ENCODE measurements around the gene RAP2A.

Gene RAP2A

DNA sequence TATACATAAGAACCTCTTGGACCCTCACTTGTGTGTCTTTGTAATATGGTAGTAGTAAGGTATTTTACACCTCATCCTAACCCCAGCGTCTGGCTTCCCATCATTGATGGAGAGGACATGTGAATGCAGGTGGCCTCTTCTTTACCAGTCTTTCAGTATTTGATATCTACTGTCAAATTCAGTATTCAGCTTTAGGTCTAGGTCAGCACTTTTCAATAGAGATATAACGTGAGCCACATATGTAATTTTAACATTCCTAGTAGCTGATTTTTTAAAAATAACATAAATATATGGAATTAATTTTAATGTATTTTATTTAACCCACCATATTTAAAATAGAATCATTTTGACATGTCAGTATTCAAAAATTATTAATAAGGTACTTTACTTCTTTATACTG, 2.9 kb downstream of the RAP2A start:
- no peaks in the 10 kb centered on the region for H4K20me1 ChIP-seq (ENCODE audit: insufficient read depth, low read length)
- H3K79me2 ChIP-seq (ENCODE audit: insufficient read depth, low read length) = peaks cover 27% of the 10 kb centered on the region
- no peaks in the 10 kb centered on the region for H3F3A ChIP-seq (ENCODE audit: insufficient read depth, low read length)
- peaks cover 1% of the 10 kb centered on the region; the same call in 1 of the 2 replicates for H3K9me3 ChIP-seq (ENCODE audit: low read length)
- no peaks in the 10 kb centered on the region for H3K27me3 ChIP-seq (ENCODE audit: insufficient read depth, low read length)
- H3K36me3 ChIP-seq (ENCODE audit: insufficient read depth, low read length) = peaks cover 18% of the 10 kb centered on the region; the same call in 1 of the 2 replicates
- TF ChIP-seq EZH2 (IDR thresholded peaks at IDR 0.05; ENCODE audit: borderline replicate concordance, low read length) = no peak
- TF ChIP-seq, protein P1, sequence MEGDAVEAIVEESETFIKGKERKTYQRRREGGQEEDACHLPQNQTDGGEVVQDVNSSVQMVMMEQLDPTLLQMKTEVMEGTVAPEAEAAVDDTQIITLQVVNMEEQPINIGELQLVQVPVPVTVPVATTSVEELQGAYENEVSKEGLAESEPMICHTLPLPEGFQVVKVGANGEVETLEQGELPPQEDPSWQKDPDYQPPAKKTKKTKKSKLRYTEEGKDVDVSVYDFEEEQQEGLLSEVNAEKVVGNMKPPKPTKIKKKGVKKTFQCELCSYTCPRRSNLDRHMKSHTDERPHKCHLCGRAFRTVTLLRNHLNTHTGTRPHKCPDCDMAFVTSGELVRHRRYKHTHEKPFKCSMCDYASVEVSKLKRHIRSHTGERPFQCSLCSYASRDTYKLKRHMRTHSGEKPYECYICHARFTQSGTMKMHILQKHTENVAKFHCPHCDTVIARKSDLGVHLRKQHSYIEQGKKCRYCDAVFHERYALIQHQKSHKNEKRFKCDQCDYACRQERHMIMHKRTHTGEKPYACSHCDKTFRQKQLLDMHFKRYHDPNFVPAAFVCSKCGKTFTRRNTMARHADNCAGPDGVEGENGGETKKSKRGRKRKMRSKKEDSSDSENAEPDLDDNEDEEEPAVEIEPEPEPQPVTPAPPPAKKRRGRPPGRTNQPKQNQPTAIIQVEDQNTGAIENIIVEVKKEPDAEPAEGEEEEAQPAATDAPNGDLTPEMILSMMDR (IDR thresholded peaks at IDR 0.05; ENCODE audit: low read length) = no peak
- peak overlapping the region; percentile 74 for H3K4me3 ChIP-seq (ENCODE audit: low read depth, low read length, poor library complexity, severe bottlenecking)
- no peak overlapping the region for H3K9ac ChIP-seq (ENCODE audit: low read length)
- H3K9me2 ChIP-seq (ENCODE audit: low read depth, low read length) = no peaks in the 10 kb centered on the region
- H3K27ac ChIP-seq (ENCODE audit: low read depth, low read length, poor library complexity, severe bottlenecking) = no peak overlapping the region
- H3K4me1 ChIP-seq (ENCODE audit: insufficient read depth, low read length, severe bottlenecking) = peaks cover 28% of the 10 kb centered on the region
- H2AFZ ChIP-seq (ENCODE audit: low read length) = no peak overlapping the region
- H3K4me2 ChIP-seq (ENCODE audit: low read length) = peak overlapping the region; percentile 18; the same call in 1 of the 2 replicates

DNA sequence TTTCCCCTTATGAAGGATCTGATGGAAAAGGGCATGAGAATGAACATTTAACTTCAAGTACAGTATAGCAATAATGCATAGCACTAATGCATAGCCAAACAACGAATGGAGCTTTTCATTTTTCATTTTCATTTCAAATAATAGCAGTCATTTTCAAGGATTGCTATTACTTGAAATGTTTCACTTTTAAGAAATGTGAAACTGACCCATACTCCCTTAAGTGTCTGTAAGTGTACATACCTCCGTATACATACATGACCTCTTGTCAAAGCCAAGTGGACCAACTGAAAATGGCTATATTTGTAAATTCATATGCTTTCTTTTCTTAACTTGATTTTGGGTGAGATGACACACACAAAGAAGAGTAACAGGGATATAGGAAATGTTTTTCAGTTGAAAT, 3.8 kb downstream of the RAP2A start:
- no peaks in the 10 kb centered on the region for H3F3A ChIP-seq (ENCODE audit: insufficient read depth, low read length)
- no peaks in the 10 kb centered on the region for H3K9me2 ChIP-seq (ENCODE audit: low read depth, low read length)
- H3K9me3 ChIP-seq (ENCODE audit: low read length) = no peaks in the 10 kb centered on the region
- TF ChIP-seq EZH2 (IDR thresholded peaks at IDR 0.05; ENCODE audit: borderline replicate concordance, low read length) = no peak
- TF ChIP-seq, protein P1 (IDR thresholded peaks at IDR 0.05; ENCODE audit: low read length) = no peak
- H3K4me2 ChIP-seq (ENCODE audit: low read length) = no peak overlapping the region
- H2AFZ ChIP-seq (ENCODE audit: low read length) = no peak overlapping the region
- H3K36me3 ChIP-seq (ENCODE audit: insufficient read depth, low read length) = peaks cover 18% of the 10 kb centered on the region; the same call in 1 of the 2 replicates
- no peak overlapping the region for H3K27ac ChIP-seq (ENCODE audit: low read depth, low read length, poor library complexity, severe bottlenecking)
- H4K20me1 ChIP-seq (ENCODE audit: insufficient read depth, low read length) = no peaks in the 10 kb centered on the region
- peaks cover 27% of the 10 kb centered on the region for H3K79me2 ChIP-seq (ENCODE audit: insufficient read depth, low read length)
- no peak overlapping the region for H3K9ac ChIP-seq (ENCODE audit: low read length)
- H3K4me3 ChIP-seq (ENCODE audit: low read depth, low read length, poor library complexity, severe bottlenecking) = no peak overlapping the region
- peaks cover 20% of the 10 kb centered on the region for H3K4me1 ChIP-seq (ENCODE audit: insufficient read depth, low read length, severe bottlenecking)
- H3K27me3 ChIP-seq (ENCODE audit: insufficient read depth, low read length) = no peaks in the 10 kb centered on the region

DNA sequence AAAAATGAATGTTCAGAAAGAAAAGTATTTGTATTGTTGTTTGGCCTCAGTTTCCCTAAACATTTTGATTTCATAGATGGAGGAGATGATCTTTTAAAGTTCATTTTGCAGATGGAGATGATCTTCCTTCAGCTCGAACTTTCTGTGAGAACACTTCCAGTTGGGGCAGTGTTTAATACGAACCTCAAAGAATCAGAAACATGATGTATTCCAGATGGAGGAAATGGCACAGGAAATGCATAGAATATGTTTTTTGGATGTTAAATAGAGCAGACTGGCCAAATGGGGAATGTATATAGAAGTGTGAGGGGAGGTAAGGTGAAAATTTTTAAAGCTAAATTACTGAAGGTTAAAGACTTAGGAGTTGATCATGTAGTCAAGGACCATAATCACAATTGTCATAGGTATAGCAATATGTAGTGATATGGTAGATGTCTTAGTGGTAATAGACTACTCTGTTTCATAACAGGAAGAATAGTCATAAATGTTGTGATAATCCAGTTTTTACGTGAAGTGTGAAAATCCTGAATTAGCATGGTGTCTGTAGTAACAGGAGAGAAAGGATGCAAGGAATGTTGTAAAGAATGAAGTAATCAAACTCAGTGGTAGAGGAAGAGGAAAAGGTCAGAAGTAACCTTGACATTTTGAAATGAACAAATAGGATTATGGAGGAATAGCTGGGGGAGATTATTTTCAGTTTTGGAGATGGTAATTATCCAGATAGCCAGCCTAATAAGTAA, 5.1 kb downstream of the RAP2A start:
- H3K4me2 ChIP-seq (ENCODE audit: low read length) = no peak overlapping the region
- H3K4me1 ChIP-seq (ENCODE audit: insufficient read depth, low read length, severe bottlenecking) = peaks cover 20% of the 10 kb centered on the region
- peaks cover 27% of the 10 kb centered on the region for H3K79me2 ChIP-seq (ENCODE audit: insufficient read depth, low read length)

More for the DNA sequence above, 5.1 kb downstream of the RAP2A start:
- Histone ChIP-seq H2AFZ (ENCODE audit: low read length) (no peak overlapping the region), H3K4me3 (ENCODE audit: low read depth, low read length, poor library complexity, severe bottlenecking) (no peak overlapping the region), H3K27ac (ENCODE audit: low read depth, low read length, poor library complexity, severe bottlenecking) (no peak overlapping the region), H3K36me3 (ENCODE audit: insufficient read depth, low read length) (peaks cover 26% of the 10 kb centered on the region; the same call in 1 of the 2 replicates), H3K9me2 (ENCODE audit: low read depth, low read length) (no peaks in the 10 kb centered on the region), H4K20me1 (ENCODE audit: insufficient read depth, low read length) (no peaks in the 10 kb centered on the region), H3K9ac (ENCODE audit: low read length) (no peak overlapping the region), H3K27me3 (ENCODE audit: insufficient read depth, low read length) (no peaks in the 10 kb centered on the region), H3K9me3 (ENCODE audit: low read length) (no peaks in the 10 kb centered on the region), H3F3A (ENCODE audit: insufficient read depth, low read length) (no peaks in the 10 kb centered on the region)
- no peak for TF ChIP-seq EZH2 (IDR thresholded peaks at IDR 0.05; ENCODE audit: borderline replicate concordance, low read length)
- TF ChIP-seq, protein P1 (IDR thresholded peaks at IDR 0.05; ENCODE audit: low read length) = no peak
